ENCODE measurements around the gene CD300LG.

GRCh38 chr17:43890240-43890639 is 43.3 kb downstream of the CD300LG start:
- TF ChIP-seq CTCF (conservative IDR thresholded peaks at IDR 0.05; ENCODE audit: low read length) (no peak), EZH2phosphoT487 (IDR thresholded peaks at IDR 0.05; ENCODE audit: borderline replicate concordance, low read depth, low read length) (no peak)

Measured in OCI-LY7 (cell line).